ENCODE results near the gene THEMIS2. TPM values are rescaled to one million over a fixed set of nuclear protein-coding genes. Genes with fewer than 3 reads are reported as not detected.

THEMIS2 gene
- total and polyA plus RNA-seq, 2 of the 13 experiments (the other 11 are each of a cell fraction or from before 2014, with no cell fraction given) = 0.38 to 1.5 TPM

DNA sequence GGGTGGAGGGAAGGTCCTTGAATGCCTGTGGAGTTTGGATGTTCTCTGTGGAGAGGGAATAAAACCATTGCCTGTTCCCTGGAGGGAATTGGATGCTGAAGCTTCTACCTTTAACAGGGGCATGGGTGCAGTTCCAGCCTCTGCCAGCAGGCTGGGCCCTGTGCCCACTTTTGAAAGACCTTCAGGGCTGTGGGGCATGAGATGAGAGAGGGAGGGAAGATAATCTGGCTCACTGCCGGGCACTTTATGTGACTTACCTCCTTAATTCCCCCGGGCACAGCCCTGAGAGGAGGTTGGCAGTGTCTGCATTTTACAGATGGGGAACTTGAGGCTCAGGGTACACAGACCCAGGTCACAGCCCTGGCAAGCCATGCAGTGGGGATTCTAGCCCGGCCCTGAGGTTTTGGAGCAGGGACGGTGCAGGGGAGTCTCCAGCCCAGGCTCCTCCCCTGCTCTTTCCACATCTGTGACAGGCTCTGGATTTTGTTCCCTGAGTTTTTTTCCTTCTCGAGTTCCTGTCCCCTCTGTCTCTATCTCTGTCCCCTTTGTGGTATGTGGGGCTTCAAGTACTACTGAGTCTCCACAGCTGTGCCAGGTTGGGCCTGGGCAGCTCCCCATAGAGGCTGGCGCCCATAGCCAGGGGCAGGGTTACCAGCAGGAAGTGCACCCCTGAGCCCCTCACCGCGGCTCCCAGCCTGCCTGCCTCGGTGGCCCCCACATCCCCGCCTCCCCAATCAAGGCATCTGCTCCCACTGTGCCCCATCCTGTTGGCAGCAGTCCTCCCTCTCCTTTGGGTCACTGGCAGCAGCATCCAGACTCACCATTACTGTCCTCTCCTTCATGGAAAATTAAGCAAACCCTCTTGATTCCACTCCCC is 14.0 kb upstream of the THEMIS2 start (continued):
- TF ChIP-seq MLXIP (CRISPR knock-in tag; IDR thresholded peaks at IDR 0.05; ENCODE audit: borderline replicate concordance) = no peak
- no peak for TF ChIP-seq CBX1 (IDR thresholded peaks at IDR 0.05; ENCODE audit: low read depth)
- peak; percentile 72; the same call in 1 of the 2 replicates for TF ChIP-seq ZFP90 (CRISPR knock-in tag; IDR thresholded peaks at IDR 0.05; ENCODE audit: borderline replicate concordance)
- TF ChIP-seq ZNF530 (CRISPR knock-in tag; IDR thresholded peaks at IDR 0.05; ENCODE audit: low read depth) = no peak
- TF ChIP-seq SMC3 (IDR thresholded peaks at IDR 0.05; ENCODE audit: low read length) = peak; percentile 85
- TF ChIP-seq HOXA9 (CRISPR knock-in tag; IDR thresholded peaks at IDR 0.05; ENCODE audit: borderline replicate concordance) = no peak
- TF ChIP-seq DR1 (CRISPR knock-in tag; IDR thresholded peaks at IDR 0.05) = no peak
- TF ChIP-seq ZNF674 (CRISPR knock-in tag; IDR thresholded peaks at IDR 0.05; ENCODE audit: low read depth) = no peak
- no peak for TF ChIP-seq AKNA (CRISPR knock-in tag; IDR thresholded peaks at IDR 0.05; ENCODE audit: borderline replicate concordance)
- no peak; the same call in 1 of the 2 replicates for TF ChIP-seq RFX1 (IDR thresholded peaks at IDR 0.05)
- no peak for TF ChIP-seq MLLT10 (CRISPR knock-in tag; IDR thresholded peaks at IDR 0.05)
- no peak for TF ChIP-seq KAT8 (CRISPR knock-in tag; IDR thresholded peaks at IDR 0.05)
- TF ChIP-seq PHF5A (CRISPR knock-in tag; IDR thresholded peaks at IDR 0.05; ENCODE audit: low read depth, unreplicated experiment) = no peak
- TF ChIP-seq ZNF772 (CRISPR knock-in tag; IDR thresholded peaks at IDR 0.05) = no peak
- TF ChIP-seq DZIP1 (CRISPR knock-in tag; IDR thresholded peaks at IDR 0.05) = no peak

Data from HepG2 (cell line).